ENCODE measurements around the gene SPON1. TPM values are rescaled to one million over a fixed set of nuclear protein-coding genes. Genes with fewer than 3 reads are reported as not detected.

SPON1 gene
- polyA plus RNA-seq, 1 donor from 2014 or later = 0.19 TPM

DNA sequence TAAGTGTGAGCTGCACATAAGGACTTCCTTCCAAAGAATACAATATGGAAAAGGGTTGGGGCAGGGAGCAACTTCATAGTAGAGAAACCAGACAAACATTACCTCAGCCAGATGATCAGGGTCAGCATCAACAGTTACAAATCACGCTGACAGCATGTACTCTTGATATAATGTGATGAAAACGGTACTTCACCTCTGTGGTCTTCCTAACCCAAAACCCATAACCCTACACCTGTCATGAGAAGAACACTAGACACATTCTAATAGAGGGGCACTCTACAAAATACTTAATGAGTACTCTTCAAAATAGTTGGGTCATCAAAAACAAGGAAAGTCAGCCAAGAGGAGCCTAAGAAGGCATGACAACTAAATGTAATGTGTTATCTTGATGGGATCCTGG is 352.6 kb downstream of the SPON1 start:
- Mint-ChIP-seq H3K27me3 (peaks cover 2% of the 10 kb centered on the region), H3K36me3 (no peaks in the 10 kb centered on the region), H3K27ac (peak overlapping the region; percentile 97 to 98 (median 97)), H3K9me3 (no peaks in the 10 kb centered on the region), H3K4me3 (peak overlapping the region; percentile 53 to 89 (median 87)), H3K4me1 (peaks cover 64 to 68% (median 66%) of the 10 kb centered on the region in 3 donors)

Measured in IgD-negative memory B cell (primary cell).